Glutamatergic neuron (in vitro differentiated cells): ENCODE measurements around the gene DOK3. TPM values are rescaled to one million over a fixed set of nuclear protein-coding genes. Genes with fewer than 3 reads are reported as not detected.

Experiments
- DNase-seq: peaks from one replicate; pipeline ENCODE4 v3.0.0; 2022
- H3K27ac Mint-ChIP-seq: one replicate; pipeline ENCODE4 v1.8.0; 2020; ENCODE audit warnings: mild to moderate bottlenecking, mixed read lengths, inconsistent platforms; ENCODE audit not compliant: unreplicated experiment
- H3K27me3 Mint-ChIP-seq: one replicate; pipeline ENCODE4 v1.8.0; 2020; ENCODE audit warnings: mild to moderate bottlenecking, moderate library complexity, mixed read lengths, inconsistent platforms; ENCODE audit not compliant: unreplicated experiment
- H3K36me3 Mint-ChIP-seq: one replicate; pipeline ENCODE4 v1.8.0; 2020; ENCODE audit warnings: mild to moderate bottlenecking, mixed read lengths, inconsistent platforms; ENCODE audit not compliant: unreplicated experiment
- H3K4me1 Mint-ChIP-seq: one replicate; pipeline ENCODE4 v1.8.0; 2020; ENCODE audit warnings: mild to moderate bottlenecking, low read depth, mixed read lengths, inconsistent platforms; ENCODE audit not compliant: unreplicated experiment
- H3K4me3 Mint-ChIP-seq: one replicate; pipeline ENCODE4 v1.8.0; 2020; ENCODE audit warnings: mild to moderate bottlenecking, mixed read lengths, inconsistent platforms; ENCODE audit not compliant: unreplicated experiment
- H3K9me3 Mint-ChIP-seq: one replicate; pipeline ENCODE4 v1.8.0; 2020; ENCODE audit warnings: mild to moderate bottlenecking, moderate library complexity, mixed read lengths, inconsistent platforms; ENCODE audit not compliant: unreplicated experiment
- total RNA-seq: library from RNA; stranded (reverse); fragmentation: NEBNext Ultra II Directional; extraction: Animal tissue kit (Norgen Biotek cat#: 25700); gene quantifications from one replicate; pipeline ENCODE4 v1.2.1, GENCODE V29; 2021; ENCODE audit not compliant: unreplicated experiment
- TF ChIP-seq, protein P1 (sequence below): fragments of 200-600 bp; sonication (generic); IDR thresholded peaks from one replicate; pipeline ENCODE4 v1.5.0; 2021; ENCODE audit not compliant: partially characterized antibody, unreplicated experiment

Gene DOK3
- total RNA-seq, 1 donor from 2014 or later = 29.2 TPM

DNA sequence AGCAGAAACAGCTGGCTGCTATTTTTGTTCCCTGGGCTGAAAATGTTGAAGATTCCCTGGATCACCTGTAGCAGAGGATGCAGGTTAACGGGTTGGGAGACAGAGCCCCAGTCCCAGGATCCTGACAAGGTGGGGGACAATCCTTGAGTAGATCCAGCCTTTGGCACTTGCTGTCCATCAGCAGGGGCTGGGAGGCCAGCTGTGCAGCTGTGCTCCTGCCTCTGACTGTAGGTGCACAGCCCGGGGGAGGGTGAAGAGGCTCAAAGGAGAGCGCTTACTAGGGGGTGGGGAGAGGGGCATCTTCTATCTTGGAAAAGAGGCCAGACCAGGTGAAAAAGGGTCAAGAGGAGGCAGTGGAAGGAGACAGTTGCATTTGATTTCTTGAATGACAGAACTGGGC lies 10.6 kb upstream of the DOK3 start:
- TF ChIP-seq, protein P1, sequence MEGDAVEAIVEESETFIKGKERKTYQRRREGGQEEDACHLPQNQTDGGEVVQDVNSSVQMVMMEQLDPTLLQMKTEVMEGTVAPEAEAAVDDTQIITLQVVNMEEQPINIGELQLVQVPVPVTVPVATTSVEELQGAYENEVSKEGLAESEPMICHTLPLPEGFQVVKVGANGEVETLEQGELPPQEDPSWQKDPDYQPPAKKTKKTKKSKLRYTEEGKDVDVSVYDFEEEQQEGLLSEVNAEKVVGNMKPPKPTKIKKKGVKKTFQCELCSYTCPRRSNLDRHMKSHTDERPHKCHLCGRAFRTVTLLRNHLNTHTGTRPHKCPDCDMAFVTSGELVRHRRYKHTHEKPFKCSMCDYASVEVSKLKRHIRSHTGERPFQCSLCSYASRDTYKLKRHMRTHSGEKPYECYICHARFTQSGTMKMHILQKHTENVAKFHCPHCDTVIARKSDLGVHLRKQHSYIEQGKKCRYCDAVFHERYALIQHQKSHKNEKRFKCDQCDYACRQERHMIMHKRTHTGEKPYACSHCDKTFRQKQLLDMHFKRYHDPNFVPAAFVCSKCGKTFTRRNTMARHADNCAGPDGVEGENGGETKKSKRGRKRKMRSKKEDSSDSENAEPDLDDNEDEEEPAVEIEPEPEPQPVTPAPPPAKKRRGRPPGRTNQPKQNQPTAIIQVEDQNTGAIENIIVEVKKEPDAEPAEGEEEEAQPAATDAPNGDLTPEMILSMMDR = no peak
- peak overlapping the region; percentile 56 for H3K27ac Mint-ChIP-seq
- peaks cover 4% of the 10 kb centered on the region for H3K36me3 Mint-ChIP-seq
- H3K9me3 Mint-ChIP-seq = peaks cover 16% of the 10 kb centered on the region
- peaks cover 10% of the 10 kb centered on the region for H3K4me1 Mint-ChIP-seq
- DNase-seq = no peak
- peaks cover 20% of the 10 kb centered on the region for H3K27me3 Mint-ChIP-seq
- no peak overlapping the region for H3K4me3 Mint-ChIP-seq

DNA sequence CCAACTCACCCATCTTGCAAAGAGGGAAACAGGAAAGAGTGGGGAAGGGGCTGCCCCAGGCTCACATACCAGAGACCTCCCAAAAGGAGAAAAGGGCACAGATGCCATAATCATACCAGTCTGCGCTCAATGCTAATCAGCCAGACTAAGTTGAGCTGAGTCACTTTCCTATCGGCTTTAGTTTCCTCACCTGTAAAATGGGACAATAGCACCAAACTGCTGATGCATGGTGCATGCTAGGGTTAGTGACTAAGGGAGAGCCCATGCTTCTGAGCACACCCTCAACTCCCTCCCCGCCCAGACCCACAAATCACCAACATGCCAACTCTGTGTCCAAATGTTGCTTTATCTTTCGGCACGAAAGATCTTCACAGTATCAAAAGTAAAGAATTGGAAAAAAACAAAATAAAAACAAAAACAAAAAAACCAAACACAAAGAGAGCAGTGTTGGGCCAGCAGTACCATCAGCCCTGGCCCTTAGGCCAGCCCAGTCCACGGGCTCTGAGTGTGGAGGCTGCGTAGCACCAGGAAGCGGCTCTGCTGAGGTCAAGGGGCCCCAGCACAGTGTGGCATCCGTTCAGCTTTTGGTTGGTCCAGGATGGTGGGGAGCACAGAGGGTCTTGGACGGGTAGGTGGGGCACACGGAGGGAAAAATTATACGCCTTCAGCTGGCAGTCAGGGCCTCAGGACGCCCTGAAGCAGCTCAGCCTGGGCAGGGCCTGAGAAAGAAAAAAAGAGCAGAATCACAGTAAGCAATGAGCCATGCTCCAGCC lies 10.0 kb upstream of the DOK3 start:
- DNase-seq = no peak
- Mint-ChIP-seq H3K9me3 (peaks cover 20% of the 10 kb centered on the region), H3K27me3 (peaks cover 22% of the 10 kb centered on the region), H3K4me1 (peaks cover 12% of the 10 kb centered on the region), H3K4me3 (no peak overlapping the region), H3K36me3 (peaks cover 4% of the 10 kb centered on the region), H3K27ac (no peak overlapping the region)
- TF ChIP-seq, protein P1 = no peak

DNA sequence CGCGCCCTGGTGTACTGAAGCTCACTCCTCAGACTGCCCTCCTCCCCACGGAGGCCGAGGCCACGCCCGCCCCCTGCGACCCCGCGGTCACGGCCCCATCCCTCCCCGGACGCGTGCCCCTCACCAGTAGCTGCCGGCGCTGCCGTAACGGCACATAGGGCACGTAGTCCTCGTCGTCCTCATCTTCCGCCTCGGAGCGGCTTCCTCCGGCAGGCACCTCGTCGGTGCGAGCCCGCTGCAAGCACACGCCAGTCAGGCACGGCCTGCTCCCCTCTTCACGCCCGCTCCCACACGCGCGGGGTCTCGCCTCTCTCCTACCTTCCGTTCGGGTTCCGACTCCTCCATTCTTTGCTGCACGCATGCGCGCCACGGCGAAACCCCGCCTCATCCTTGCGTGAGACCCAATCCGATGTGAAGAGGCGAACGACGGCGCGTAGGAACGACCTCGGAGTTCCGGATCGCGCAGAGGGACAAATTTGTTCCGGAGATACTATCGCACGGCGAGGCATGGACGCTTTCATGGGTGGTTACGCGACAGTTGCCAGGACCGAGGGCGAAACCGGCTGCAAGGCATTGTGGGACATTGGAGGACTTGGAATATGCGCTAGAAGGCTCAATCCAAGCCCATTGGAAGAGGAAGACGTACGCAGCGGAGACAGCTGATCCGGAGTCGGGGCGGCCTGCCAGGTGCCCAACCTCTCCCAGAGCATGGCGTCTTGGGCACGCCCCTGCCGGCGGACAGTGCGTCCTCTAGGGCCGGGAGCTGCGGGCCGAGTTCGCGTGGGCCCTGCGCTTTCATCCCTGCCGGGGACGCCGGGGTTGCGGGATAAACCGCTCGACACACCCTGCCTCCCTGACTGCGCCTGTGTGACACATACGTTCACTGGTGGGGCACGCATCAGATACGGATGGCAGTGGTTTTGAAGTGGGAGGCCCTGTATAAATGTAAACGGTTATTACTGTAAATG lies 7.3 kb upstream of the DOK3 start, which contains the start of gene DDX41:
Gene DDX41 (minus strand): TSS at position 361 of the 968 bp plus-strand sequence. CDS start 16 bp downstream, at position 345.
- peak within 1 kb of the TSS; percentile 99 for H3K4me3 Mint-ChIP-seq
- TF ChIP-seq, protein P1 = no peak

DNA sequence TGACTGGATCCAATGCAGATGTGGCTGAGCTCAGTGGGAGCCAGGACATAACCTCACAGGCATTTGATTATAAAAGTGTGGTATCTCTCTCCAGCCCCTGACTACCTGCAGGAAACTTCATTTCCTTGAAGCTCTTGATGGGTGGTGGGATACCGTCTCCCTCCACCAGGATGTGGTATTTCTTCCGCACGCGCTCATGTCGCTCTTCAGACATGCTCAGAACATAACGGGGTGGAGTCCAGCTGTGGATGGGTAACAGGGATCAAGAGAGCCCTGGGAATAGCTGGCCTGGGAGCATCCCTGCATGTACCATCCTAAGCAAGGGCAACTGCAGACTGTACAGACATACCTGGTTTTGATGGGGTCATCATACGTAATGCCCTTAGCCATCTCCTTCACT lies 6.0 kb upstream of the DOK3 start:
- peak overlapping the region; percentile 36 for H3K27ac Mint-ChIP-seq
- H3K9me3 Mint-ChIP-seq = peaks cover 21% of the 10 kb centered on the region
- H3K4me3 Mint-ChIP-seq = peak overlapping the region; percentile 99
- TF ChIP-seq, protein P1 = peak; percentile 27
- H3K36me3 Mint-ChIP-seq = peaks cover 4% of the 10 kb centered on the region
- DNase-seq = no peak
- peaks cover 12% of the 10 kb centered on the region for H3K4me1 Mint-ChIP-seq
- peaks cover 20% of the 10 kb centered on the region for H3K27me3 Mint-ChIP-seq

More for the DNA sequence above, 7.3 kb upstream of the DOK3 start, which contains the start of gene DDX41:
- H3K27me3 Mint-ChIP-seq = peaks cover 20% of the 10 kb centered on the region
- H3K9me3 Mint-ChIP-seq = peaks cover 20% of the 10 kb centered on the region
- peaks cover 12% of the 10 kb centered on the region for H3K4me1 Mint-ChIP-seq
- H3K27ac Mint-ChIP-seq = peak within 1 kb of the TSS; percentile 92
- H3K36me3 Mint-ChIP-seq = peaks cover 4% of the 10 kb centered on the region
- DNase-seq = peak; percentile 97
